IMR-90 (cell line): Measurements from ENCODE around the gene OR2A12. TPM values are rescaled to one million over a fixed set of nuclear protein-coding genes. Genes with fewer than 3 reads are reported as not detected.

Source experiments
- ATAC-seq: fragments of 200-7000 bp; cut with Tn5 transposase; 2 replicates; pipeline ENCODE4 v1.9.1; 2020; ENCODE audit warnings: low read depth, mild to moderate bottlenecking, moderate library complexity
- BruUV-seq: library from RNA; stranded (reverse); fragments of 400-500 nt; replicated peaks from 2 replicates; lab custom pipeline; 2021; lab: Mats Ljungman, UMichigan
- CTCF ChIA-PET: fragments of 300-600 bp; formaldehyde crosslinking; extraction: SDS; loops from one replicate; lab custom pipeline; 2021; ENCODE audit warnings: antibody characterized with exemption; lab: Yijun Ruan, JAX
- POLR2A ChIA-PET: fragments of 300-600 bp; sonication (Branson Sonifier 250); formaldehyde crosslinking; loops from one replicate; lab custom pipeline; 2022; ENCODE audit warnings: antibody characterized with exemption; ENCODE audit not compliant: unreplicated experiment; lab: Charles Lee
- DNase-seq: peaks from one replicate; pipeline ENCODE4 v3.0.0; 2013
- H2AFZ ChIP-seq: replicated peaks from 2 replicates; pipeline ENCODE3; 2013; ENCODE audit warnings: low read length, mild to moderate bottlenecking; ENCODE audit not compliant: poor library complexity
- H2AK5ac ChIP-seq: 2 replicates; pipeline ENCODE4 v1.6.1; 2013; ENCODE audit warnings: low read depth, low read length, inconsistent platforms
- H2AK9ac ChIP-seq: replicated peaks from 2 replicates; pipeline ENCODE3; 2013; ENCODE audit warnings: mild to moderate bottlenecking, low read depth, low read length, moderate library complexity; ENCODE audit not compliant: poor library complexity
- H2BK120ac ChIP-seq: 2 replicates; pipeline ENCODE4 v1.6.1; 2013; ENCODE audit warnings: low read depth, low read length, inconsistent platforms
- H2BK15ac ChIP-seq: 3 replicates; pipeline ENCODE4 v1.6.1; 2013; ENCODE audit warnings: low read depth, low read length, inconsistent platforms
- H2BK20ac ChIP-seq: 2 replicates; pipeline ENCODE4 v1.6.1; 2013; ENCODE audit warnings: low read depth, mild to moderate bottlenecking, inconsistent platforms, low read length, moderate library complexity
- H2BK5ac ChIP-seq: 2 replicates; pipeline ENCODE4 v1.6.1; 2013; ENCODE audit warnings: mild to moderate bottlenecking, low read depth, low read length, inconsistent platforms; ENCODE audit not compliant: poor library complexity, severe bottlenecking
- H3K14ac ChIP-seq: replicated peaks from 2 replicates; pipeline ENCODE4 v1.6.1; 2013; ENCODE audit warnings: low read depth, low read length, inconsistent platforms
- H3K18ac ChIP-seq: 2 replicates; pipeline ENCODE4 v1.6.1; 2013; ENCODE audit warnings: low read depth, low read length, control low read depth
- H3K23ac ChIP-seq: 2 replicates; pipeline ENCODE4 v1.6.1; 2013; ENCODE audit warnings: low read depth, low read length, inconsistent platforms
- H3K27ac ChIP-seq: 2 replicates; pipeline ENCODE4 v1.5.1; 2013; ENCODE audit warnings: mild to moderate bottlenecking, control low read depth, low read length; ENCODE audit not compliant: insufficient read depth
- H3K27me3 ChIP-seq: 2 replicates; pipeline ENCODE4 v1.6.1; 2013; ENCODE audit warnings: low read length; ENCODE audit not compliant: control insufficient read depth, insufficient read depth
- H3K36me3 ChIP-seq: 2 replicates; pipeline ENCODE4 v1.6.1; 2013; ENCODE audit warnings: low read length, mixed read lengths; ENCODE audit not compliant: control insufficient read depth, insufficient read depth
- H3K4ac ChIP-seq: 2 replicates; pipeline ENCODE4 v1.6.1; 2013; ENCODE audit warnings: low read depth, low read length, inconsistent platforms
- H3K4me1 ChIP-seq: 2 replicates; pipeline ENCODE4 v1.6.1; 2013; ENCODE audit warnings: low read length, mixed read lengths; ENCODE audit not compliant: control insufficient read depth, insufficient read depth
- H3K4me2 ChIP-seq: 2 replicates; pipeline ENCODE4 v1.6.1; 2013; ENCODE audit warnings: low read depth, mild to moderate bottlenecking, control low read depth, low read length, moderate library complexity
- H3K4me3 ChIP-seq: 2 replicates; pipeline ENCODE4 v1.5.1; 2013; ENCODE audit warnings: low read depth, mild to moderate bottlenecking, control low read depth, low read length, moderate library complexity; ENCODE audit not compliant: insufficient read depth
- H3K56ac ChIP-seq: 2 replicates; pipeline ENCODE4 v1.6.1; 2013; ENCODE audit warnings: low read length, inconsistent platforms; ENCODE audit not compliant: insufficient read depth; ENCODE audit errors: extremely low read depth
- H3K79me1 ChIP-seq, 2 experiments: 2 replicates each; pipeline ENCODE4 v1.6.1; 2013; ENCODE audit warnings: low read length in 2 of 2, inconsistent platforms in 1 of 2, low read depth in 1 of 2
- H3K9ac ChIP-seq: 2 replicates; pipeline ENCODE4 v1.6.1; 2013; ENCODE audit warnings: low read depth, low read length, control low read depth
- H3K9me1 ChIP-seq: 2 replicates; pipeline ENCODE4 v1.6.1; 2013; ENCODE audit warnings: low read length, inconsistent platforms; ENCODE audit not compliant: insufficient read depth
- H3K9me3 ChIP-seq: 2 replicates; pipeline ENCODE4 v1.6.1; 2013; ENCODE audit warnings: low read length; ENCODE audit not compliant: control insufficient read depth, insufficient read depth
- H4K20me1 ChIP-seq: 2 replicates; pipeline ENCODE4 v1.6.1; 2013; ENCODE audit warnings: low read length, inconsistent platforms; ENCODE audit not compliant: insufficient read depth
- H4K5ac ChIP-seq: 2 replicates; pipeline ENCODE4 v1.6.1; 2013; ENCODE audit warnings: mild to moderate bottlenecking, low read depth, low read length, control low read depth
- H4K8ac ChIP-seq, 2 experiments: 2 replicates each; pipeline ENCODE4 v1.6.1; 2013; ENCODE audit warnings: low read depth in 2 of 2, low read length in 2 of 2, control low read depth in 1 of 2, inconsistent platforms in 1 of 2
- H4K91ac ChIP-seq: 2 replicates; pipeline ENCODE4 v1.6.1; 2013; ENCODE audit warnings: low read depth, low read length, inconsistent platforms; ENCODE audit not compliant: insufficient read depth
- BHLHE40 ChIP-seq: fragments of 150-350 bp; IDR thresholded peaks from 2 replicates; pipeline ENCODE4 v1.6.1; 2016; ENCODE audit warnings: mild to moderate bottlenecking, low read depth, low read length
- CEBPB ChIP-seq: IDR thresholded peaks from 2 replicates; pipeline ENCODE4 v1.6.1; 2012; ENCODE audit warnings: low read depth, low read length, improper control_type of control experiment
- CHD1 ChIP-seq: IDR thresholded peaks from 2 replicates; pipeline ENCODE4 v1.6.1; 2012; ENCODE audit warnings: low read depth, low read length, improper control_type of control experiment
- CTCF ChIP-seq: conservative IDR thresholded peaks from 2 replicates; pipeline ENCODE4 v1.5.1; 2012; ENCODE audit warnings: mild to moderate bottlenecking, low read depth, low read length, improper control_type of control experiment
- ELK1 ChIP-seq: fragments of 150-350 bp; IDR thresholded peaks from 2 replicates; pipeline ENCODE4 v1.6.1; 2016; ENCODE audit warnings: low read depth, mild to moderate bottlenecking, low read length, moderate library complexity, borderline replicate concordance
- FOS ChIP-seq: fragments of 150-350 bp; IDR thresholded peaks from 2 replicates; pipeline ENCODE4 v1.6.1; 2016; ENCODE audit warnings: low read depth, low read length
- MAFK ChIP-seq: IDR thresholded peaks from 2 replicates; pipeline ENCODE4 v1.6.1; 2012; ENCODE audit warnings: low read depth, low read length, improper control_type of control experiment
- MAZ ChIP-seq: IDR thresholded peaks from 2 replicates; pipeline ENCODE4 v1.6.1; 2012; ENCODE audit warnings: low read depth, mild to moderate bottlenecking, low read length, improper control_type of control experiment, moderate library complexity, borderline replicate concordance
- MXI1 ChIP-seq: IDR thresholded peaks from 2 replicates; pipeline ENCODE4 v1.6.1; 2012; ENCODE audit warnings: low read depth, mild to moderate bottlenecking, low read length, moderate library complexity, borderline replicate concordance
- NFE2L2 ChIP-seq: fragments of 150-350 bp; IDR thresholded peaks from 2 replicates; pipeline ENCODE4 v1.6.1; 2016; ENCODE audit warnings: low read depth, mild to moderate bottlenecking, low read length
- POLR2A ChIP-seq: IDR thresholded peaks from 2 replicates; pipeline ENCODE4 v1.6.1; 2012; ENCODE audit warnings: mild to moderate bottlenecking, low read depth, low read length
- RAD21 ChIP-seq: IDR thresholded peaks from 2 replicates; pipeline ENCODE4 v1.6.1; 2012; ENCODE audit warnings: low read length, improper control_type of control experiment
- RCOR1 ChIP-seq: IDR thresholded peaks from 2 replicates; pipeline ENCODE4 v1.6.1; 2012; ENCODE audit warnings: mild to moderate bottlenecking, low read length, improper control_type of control experiment; ENCODE audit not compliant: insufficient replicate concordance
- RFX5 ChIP-seq: IDR thresholded peaks from 2 replicates; pipeline ENCODE4 v1.8.0; 2012; ENCODE audit warnings: low read depth, mild to moderate bottlenecking, low read length, moderate library complexity
- SMC3 ChIP-seq: fragments of 150-350 bp; IDR thresholded peaks from 2 replicates; pipeline ENCODE4 v1.6.1; 2016; ENCODE audit warnings: low read depth, mild to moderate bottlenecking, antibody characterized with exemption, low read length, moderate library complexity
- USF2 ChIP-seq: fragments of 150-350 bp; IDR thresholded peaks from 2 replicates; pipeline ENCODE4 v1.6.1; 2017; ENCODE audit warnings: mild to moderate bottlenecking, antibody characterized with exemption, low read length, low read depth
- WGBS, 2 experiments: methylation state at CpG; one replicate each; pipeline versions ENCODE4 v1.1.5 to v1.1.7; 2013; ENCODE audit warnings: missing lambda C conversion rate in 2 of 2; ENCODE audit not compliant: insufficient read length in 1 of 2; ENCODE audit errors: extremely low coverage in 2 of 2; 5-methylcytosine and 5-hydroxymethylcytosine counted together
- dilution Hi-C: fragments of 300-500 bp; cut with HindIII; formaldehyde crosslinking; loops from one replicate; pipeline ENCODE4 v1.14.3; 2018; ENCODE audit warnings: low sequenced_read_pairs; ENCODE audit not compliant: unreplicated experiment
- in situ Hi-C: fragments of 300-500 bp; cut with MboI; formaldehyde crosslinking; loops from 3 replicates; pipeline ENCODE4 v1.14.3; 2019; ENCODE audit warnings: low sequenced_read_pairs, inconsistent platforms, mixed read lengths
- intact Hi-C: fragments of 100-400 bp; cut with micrococcal nuclease; formaldehyde crosslinking; loops from 2 replicates; pipeline ENCODE4 v1.10.0; 2022
- polyA plus RNA-seq, 3 experiments: library from polyadenylated mRNA; depleted of rRNA; stranded (reverse); fragments of >200 nt; gene quantifications; 2 replicates each; pipeline ENCODE4 v1.2.3, GENCODE V29; 2012; ENCODE audit warnings: low replicate concordance in 1 of 3
- total RNA-seq: library from RNA; depleted of rRNA; stranded (reverse); fragments of >200 nt; gene quantifications from 2 replicates; pipeline ENCODE4 v1.2.3, GENCODE V29; 2012

Gene OR2A12
- total and polyA plus RNA-seq, 2 of the 4 experiments (the other 2 are of a cell fraction) = not detected

- H3K4me3 ChIP-seq = no peak overlapping the region
- H3K4me2 ChIP-seq = no peak overlapping the region
- H4K20me1 ChIP-seq = no peaks in the 10 kb centered on the region
- no peaks in the 10 kb centered on the region for H3K27me3 ChIP-seq
- no TSS peak for BruUV-seq
- no peaks in the 10 kb centered on the region for H3K9me3 ChIP-seq
- ATAC-seq (no peak), DNase-seq (no peak)
- no peaks in the 10 kb centered on the region for H3K79me1 ChIP-seq
- no CpG with 5 or more reads among the region's 4 CpGs for WGBS, 2 experiments
- no peak overlapping the region for H3K14ac ChIP-seq
- H2AFZ ChIP-seq = no peak overlapping the region
- no peaks in the 10 kb centered on the region for H3K36me3 ChIP-seq
- H2BK5ac ChIP-seq = no peak overlapping the region
- no peak overlapping the region for H2AK9ac ChIP-seq
- POLR2A ChIA-PET = no interaction called here
- no peak overlapping the region for H3K4ac ChIP-seq
- CTCF ChIA-PET = no interaction called here
- H3K9me1 ChIP-seq = no peaks in the 10 kb centered on the region
- intact Hi-C loops (no loop called here), in situ Hi-C loops (no loop called here), dilution Hi-C loops (no loop called here)
- H3K18ac ChIP-seq = no peak overlapping the region
- no peak overlapping the region for H2AK5ac ChIP-seq
- H2BK120ac ChIP-seq = no peak overlapping the region
- no peak overlapping the region for H3K23ac ChIP-seq
- TF ChIP-seq RFX5 = no peak
- no peak for TF ChIP-seq SMC3
- no peak for TF ChIP-seq CHD1
- no peak for TF ChIP-seq CTCF
- no peak for TF ChIP-seq ELK1
- TF ChIP-seq RAD21 = no peak
- TF ChIP-seq POLR2A = no peak
- TF ChIP-seq FOS = no peak
- no peak for TF ChIP-seq BHLHE40
- no peak for TF ChIP-seq MAFK
- TF ChIP-seq MAZ = no peak
- TF ChIP-seq MXI1 = no peak
- TF ChIP-seq CEBPB = no peak
- no peak for TF ChIP-seq RCOR1
- TF ChIP-seq NFE2L2 = no peak
- TF ChIP-seq USF2 = no peak
- no peak overlapping the region for H4K5ac ChIP-seq
- no peak overlapping the region for H2BK20ac ChIP-seq
- H2BK15ac ChIP-seq = no peak overlapping the region
- no peak overlapping the region for H4K91ac ChIP-seq
- no peak overlapping the region for H4K8ac ChIP-seq
- H3K4me1 ChIP-seq = no peaks in the 10 kb centered on the region
- H3K27ac ChIP-seq = no peak overlapping the region
- no peak overlapping the region for H3K9ac ChIP-seq
- H3K56ac ChIP-seq = no peak overlapping the region
These were observed 47.2 kb upstream of the OR2A12 start for GRCh38 chr7:144038887-144039286.
